BLaER1 (cell line): ENCODE results near the gene LSG1.

ENCODE experiments used
- H3K27ac ChIP-seq: shearing (Covaris generic); formaldehyde crosslinking; 2 replicates; pipeline ENCODE4 v1.8.1; 2022
- H3K27me3 ChIP-seq: shearing (Covaris generic); formaldehyde crosslinking; 2 replicates; pipeline ENCODE4 v1.8.1; 2022
- H3K36me3 ChIP-seq: shearing (Covaris generic); formaldehyde crosslinking; 2 replicates; pipeline ENCODE4 v1.8.1; 2022
- H3K4me1 ChIP-seq: shearing (Covaris generic); formaldehyde crosslinking; 2 replicates; pipeline ENCODE4 v1.8.1; 2022
- H3K4me2 ChIP-seq: shearing (Covaris generic); formaldehyde crosslinking; 2 replicates; pipeline ENCODE4 v1.8.1; 2022
- H3K4me3 ChIP-seq: shearing (Covaris generic); formaldehyde crosslinking; 2 replicates; pipeline ENCODE4 v1.8.1; 2022
- H3K9ac ChIP-seq: shearing (Covaris generic); formaldehyde crosslinking; 2 replicates; pipeline ENCODE4 v1.8.1; 2022
- H3K9me3 ChIP-seq: shearing (Covaris generic); formaldehyde crosslinking; 2 replicates; pipeline ENCODE4 v1.8.1; 2022
- H4K20me1 ChIP-seq: shearing (Covaris generic); formaldehyde crosslinking; 2 replicates; pipeline ENCODE4 v1.8.1; 2022
- Cebpa-rat ChIP-seq: shearing (Covaris generic); IDR thresholded peaks from 2 replicates; pipeline ENCODE4 v1.8.1; 2022

The LSG1 gene

DNA sequence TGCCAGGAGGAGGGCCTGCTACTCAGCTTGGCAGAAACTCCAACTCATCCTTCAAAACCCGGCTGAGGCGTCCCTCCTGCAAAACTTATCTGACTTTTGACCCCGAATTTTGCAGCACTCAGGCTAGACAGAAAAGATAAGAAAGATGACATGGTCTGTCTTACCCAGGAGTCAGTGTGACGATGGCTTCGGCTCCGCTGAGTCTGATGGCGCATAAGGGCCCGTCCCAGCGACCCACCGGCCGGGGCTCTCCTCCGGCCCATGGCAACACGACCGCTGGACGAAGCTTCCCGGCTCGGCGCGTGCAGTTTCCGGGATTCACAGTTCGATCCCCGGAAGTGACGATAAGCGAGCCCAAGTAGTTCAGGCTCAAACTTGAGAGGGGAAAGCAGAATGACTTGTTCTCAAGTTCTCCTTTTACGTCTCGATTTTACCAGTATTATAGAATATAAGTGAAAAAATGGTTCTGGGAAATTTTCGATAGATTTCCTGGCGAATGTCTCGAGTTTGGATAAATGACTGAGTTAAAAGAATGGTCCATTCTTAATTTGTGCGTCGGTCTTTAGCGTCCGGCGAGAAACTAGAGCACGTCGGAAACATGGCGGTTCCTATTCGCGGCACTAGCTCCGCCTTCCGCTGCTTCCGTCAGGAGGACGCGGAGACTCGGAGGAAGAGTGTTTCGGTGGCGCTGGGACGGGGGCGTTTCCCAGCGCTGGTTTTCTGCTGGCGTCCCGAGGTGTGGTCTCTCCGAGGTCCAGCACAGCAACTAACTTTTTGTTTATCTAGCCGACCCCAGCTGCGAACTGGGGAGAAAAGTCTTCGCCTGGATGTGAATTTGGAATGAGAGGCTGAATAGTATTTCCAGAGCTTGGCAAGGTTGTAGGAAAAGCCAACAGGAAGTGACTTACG is at the start of gene LSG1:
TSS of gene LSG1 (minus strand) at position 292 of the 909 bp plus-strand sequence. CDS start at position 263, 29 bp downstream.
- H3K9me3 ChIP-seq = no peaks in the 10 kb centered on the region
- H3K36me3 ChIP-seq = peaks cover 29% of the 10 kb centered on the region
- H3K27me3 ChIP-seq = no peaks in the 10 kb centered on the region
- H3K9ac ChIP-seq = peak within 1 kb of the TSS; percentile 93
- no peak for TF ChIP-seq Cebpa-rat
- peaks cover 34% of the 10 kb centered on the region for H4K20me1 ChIP-seq
- peak within 1 kb of the TSS; percentile 98 for H3K27ac ChIP-seq
- peak within 1 kb of the TSS; percentile 88 for H3K4me2 ChIP-seq
- H3K4me3 ChIP-seq = peak within 1 kb of the TSS; percentile 75
- H3K4me1 ChIP-seq = peaks cover 30% of the 10 kb centered on the region

DNA sequence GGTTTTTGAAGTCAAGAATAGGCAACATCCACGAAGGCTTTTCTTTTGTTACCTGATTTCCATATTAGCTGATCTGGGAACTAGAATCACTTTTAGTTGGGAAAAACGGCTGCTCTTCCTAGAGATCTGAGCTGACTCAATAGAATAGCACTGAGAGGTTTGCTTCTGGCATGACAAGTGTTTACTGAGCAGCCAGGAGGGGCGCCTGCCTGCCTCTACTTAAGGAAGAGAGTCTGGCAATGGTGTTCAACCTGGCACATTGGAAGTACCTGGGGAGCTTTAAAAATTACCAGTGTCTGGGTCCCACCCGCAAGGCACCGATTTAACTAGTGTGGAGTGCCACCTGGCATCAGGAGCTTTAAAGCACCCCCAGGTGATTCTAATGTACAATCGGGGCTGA is 48.1 kb upstream of the LSG1 start:
- TF ChIP-seq Cebpa-rat = no peak

DNA sequence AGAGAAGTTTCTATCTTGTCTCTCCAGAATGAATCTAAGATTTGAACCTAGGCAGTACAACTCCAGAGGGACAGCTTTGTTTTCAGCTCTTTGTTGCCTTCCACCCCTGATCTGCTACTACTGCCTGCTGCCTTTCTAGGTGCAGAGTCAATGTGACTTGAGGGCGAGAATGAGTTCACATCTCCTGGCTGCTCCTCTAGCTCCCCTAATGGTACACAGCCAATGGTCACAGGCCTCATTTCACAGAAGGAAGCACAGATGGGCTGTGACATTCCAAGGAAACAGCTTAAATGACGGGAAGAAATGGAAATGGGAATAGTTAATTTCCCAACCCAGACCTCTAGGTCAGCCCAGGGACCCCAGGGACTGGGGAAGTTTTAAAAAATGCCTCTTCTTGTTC is 46.1 kb upstream of the LSG1 start:
- peaks cover 16% of the 10 kb centered on the region for H3K4me1 ChIP-seq
- no peak overlapping the region for H3K27ac ChIP-seq
- no peaks in the 10 kb centered on the region for H3K9me3 ChIP-seq
- H3K9ac ChIP-seq = no peak overlapping the region
- no peaks in the 10 kb centered on the region for H3K36me3 ChIP-seq
- no peak overlapping the region for H3K4me3 ChIP-seq
- H3K27me3 ChIP-seq = no peaks in the 10 kb centered on the region
- no peak for TF ChIP-seq Cebpa-rat
- no peak overlapping the region for H3K4me2 ChIP-seq
- no peaks in the 10 kb centered on the region for H4K20me1 ChIP-seq

More for the DNA sequence above, 48.1 kb upstream of the LSG1 start:
- Histone ChIP-seq H3K4me2 (no peak overlapping the region), H3K9me3 (no peaks in the 10 kb centered on the region), H3K9ac (no peak overlapping the region), H3K4me1 (peaks cover 7% of the 10 kb centered on the region; the same call in 1 of the 2 replicates), H3K36me3 (no peaks in the 10 kb centered on the region), H3K4me3 (no peak overlapping the region), H4K20me1 (no peaks in the 10 kb centered on the region), H3K27ac (no peak overlapping the region), H3K27me3 (no peaks in the 10 kb centered on the region)

DNA sequence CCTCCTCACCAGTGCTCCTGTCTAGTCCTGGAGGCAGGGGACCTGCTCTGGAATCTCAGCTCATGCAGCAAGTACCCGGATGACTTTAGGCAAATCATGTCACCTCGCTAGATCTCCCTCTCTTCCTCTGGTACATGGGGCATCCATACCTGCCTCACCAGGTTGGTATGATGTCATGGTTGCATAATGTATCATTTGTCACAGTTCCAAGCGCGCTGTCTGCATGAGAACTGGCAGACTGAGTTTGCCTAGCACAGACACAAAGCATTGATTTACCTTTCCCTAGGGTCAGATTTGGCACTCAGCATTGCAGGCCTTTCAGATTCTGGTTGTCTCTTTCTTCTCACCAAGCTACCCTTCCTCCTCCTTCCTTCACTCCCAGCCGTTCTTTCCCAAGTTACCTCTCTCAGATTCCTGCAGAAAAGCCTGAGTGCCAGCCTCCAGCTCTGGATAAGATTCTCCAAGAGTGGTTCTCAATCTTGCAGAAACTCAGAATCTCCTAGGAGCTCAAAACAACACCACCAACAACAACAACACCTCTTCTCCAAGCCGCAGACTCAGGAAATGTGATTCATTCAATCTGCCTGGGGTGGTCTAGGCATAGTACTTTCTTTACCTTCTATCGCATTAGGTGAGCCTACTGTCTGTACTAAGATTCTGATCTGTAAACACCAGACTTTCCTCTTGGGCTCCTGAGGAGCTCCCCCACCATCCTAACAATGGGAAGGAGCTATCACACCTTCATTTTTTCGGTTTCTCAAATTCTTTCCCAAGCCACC is 43.2 kb upstream of the LSG1 start:
- no peak overlapping the region for H3K4me2 ChIP-seq
- no peak overlapping the region for H3K9ac ChIP-seq
- no peak overlapping the region for H3K27ac ChIP-seq

DNA sequence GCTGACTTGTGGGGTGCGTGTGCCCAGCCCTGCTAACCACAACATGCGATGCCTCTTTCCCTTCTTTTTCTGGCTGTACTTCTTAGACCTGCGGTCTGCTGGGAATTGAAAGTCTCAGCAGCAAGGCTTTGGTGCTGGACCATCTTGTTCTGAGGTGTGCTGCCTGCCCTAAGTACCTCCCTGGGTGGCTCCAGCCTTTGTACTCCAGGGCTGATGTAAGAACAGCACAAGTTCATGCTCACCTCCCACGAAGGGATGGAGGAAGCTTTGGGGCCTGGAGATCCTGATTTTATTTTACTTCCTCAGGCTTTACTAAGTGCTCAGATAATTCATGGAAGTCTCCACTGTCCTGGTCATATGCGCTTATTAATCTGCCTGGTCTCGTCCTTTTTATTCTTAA is 42.6 kb upstream of the LSG1 start:
- H3K9ac ChIP-seq = no peak overlapping the region
- H3K4me3 ChIP-seq = no peak overlapping the region
- no peaks in the 10 kb centered on the region for H3K27me3 ChIP-seq
- no peak overlapping the region for H3K27ac ChIP-seq
- TF ChIP-seq Cebpa-rat = no peak
- H3K36me3 ChIP-seq = no peaks in the 10 kb centered on the region
- H3K4me1 ChIP-seq = peaks cover 26% of the 10 kb centered on the region
- H4K20me1 ChIP-seq = no peaks in the 10 kb centered on the region
- no peak overlapping the region for H3K4me2 ChIP-seq
- no peaks in the 10 kb centered on the region for H3K9me3 ChIP-seq

More for the DNA sequence above, 43.2 kb upstream of the LSG1 start:
- no peak overlapping the region for H3K4me3 ChIP-seq
- TF ChIP-seq Cebpa-rat = no peak
- peaks cover 26% of the 10 kb centered on the region for H3K4me1 ChIP-seq
- H4K20me1 ChIP-seq = no peaks in the 10 kb centered on the region
- H3K27me3 ChIP-seq = no peaks in the 10 kb centered on the region
- H3K9me3 ChIP-seq = no peaks in the 10 kb centered on the region
- H3K36me3 ChIP-seq = no peaks in the 10 kb centered on the region

DNA sequence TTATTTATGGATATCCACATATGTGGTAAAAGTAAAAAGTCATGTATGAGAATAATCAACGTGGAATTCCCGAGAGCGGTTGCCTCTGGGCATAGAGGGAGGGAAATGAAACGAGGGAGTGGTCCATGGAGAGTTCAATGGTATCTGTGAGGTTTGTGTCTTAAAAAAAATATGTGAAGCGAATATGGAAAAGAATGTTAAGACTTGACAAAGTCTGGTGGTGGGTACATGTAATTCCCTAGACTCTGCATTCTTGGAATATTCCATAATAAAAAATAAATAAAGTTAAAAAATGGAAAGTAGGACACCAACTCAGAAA is 42.1 kb upstream of the LSG1 start:
- Histone ChIP-seq H3K4me2 (no peak overlapping the region), H3K9me3 (no peaks in the 10 kb centered on the region), H3K36me3 (no peaks in the 10 kb centered on the region), H3K9ac (no peak overlapping the region), H3K27me3 (no peaks in the 10 kb centered on the region), H4K20me1 (no peaks in the 10 kb centered on the region), H3K27ac (no peak overlapping the region), H3K4me3 (no peak overlapping the region), H3K4me1 (peaks cover 26% of the 10 kb centered on the region)
- TF ChIP-seq Cebpa-rat = no peak

DNA sequence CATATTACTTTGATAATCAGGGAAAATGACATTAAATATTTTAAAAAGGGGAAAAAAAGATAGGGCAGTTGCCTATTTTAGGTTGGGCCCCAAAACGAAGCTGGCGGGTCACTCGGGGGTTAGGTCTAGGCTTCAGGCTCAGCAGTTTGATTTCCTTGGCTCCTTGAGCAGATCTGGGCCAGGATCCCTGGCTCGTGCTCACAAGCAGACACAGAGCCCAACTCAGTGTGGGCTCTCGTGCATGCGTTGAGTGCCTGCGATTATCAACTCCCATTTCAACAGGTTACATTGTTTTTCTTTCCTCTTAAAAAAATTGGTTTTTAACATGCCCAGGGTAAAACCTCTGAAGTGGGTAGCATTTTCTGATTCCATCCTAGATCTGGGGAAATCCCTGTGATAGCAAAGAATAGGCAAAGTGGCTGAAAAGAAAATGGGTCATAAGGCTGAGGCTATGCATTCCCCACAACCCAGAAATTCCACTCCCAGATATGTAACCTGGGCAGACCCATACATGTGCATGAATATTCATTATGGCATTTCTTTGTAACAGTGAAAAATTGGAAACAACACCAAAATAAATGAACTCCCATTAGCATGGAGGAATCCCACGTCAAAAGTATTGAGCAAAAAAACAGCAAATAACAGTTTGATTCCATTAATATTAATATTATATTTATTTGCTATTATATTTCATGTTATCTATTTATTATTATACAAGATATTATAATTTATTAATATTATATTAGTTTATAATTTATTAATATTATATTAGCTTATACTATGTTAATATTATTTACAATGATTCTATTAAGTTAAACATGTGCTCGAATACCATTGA is 41.5 kb upstream of the LSG1 start:
- H3K27me3 ChIP-seq = no peaks in the 10 kb centered on the region
- no peak overlapping the region for H3K27ac ChIP-seq
- H3K9me3 ChIP-seq = no peaks in the 10 kb centered on the region
- H3K4me2 ChIP-seq = no peak overlapping the region
- H3K36me3 ChIP-seq = no peaks in the 10 kb centered on the region
- no peak overlapping the region for H3K4me3 ChIP-seq
- TF ChIP-seq Cebpa-rat = no peak
- H3K9ac ChIP-seq = no peak overlapping the region
- no peaks in the 10 kb centered on the region for H4K20me1 ChIP-seq
- peaks cover 26% of the 10 kb centered on the region for H3K4me1 ChIP-seq

DNA sequence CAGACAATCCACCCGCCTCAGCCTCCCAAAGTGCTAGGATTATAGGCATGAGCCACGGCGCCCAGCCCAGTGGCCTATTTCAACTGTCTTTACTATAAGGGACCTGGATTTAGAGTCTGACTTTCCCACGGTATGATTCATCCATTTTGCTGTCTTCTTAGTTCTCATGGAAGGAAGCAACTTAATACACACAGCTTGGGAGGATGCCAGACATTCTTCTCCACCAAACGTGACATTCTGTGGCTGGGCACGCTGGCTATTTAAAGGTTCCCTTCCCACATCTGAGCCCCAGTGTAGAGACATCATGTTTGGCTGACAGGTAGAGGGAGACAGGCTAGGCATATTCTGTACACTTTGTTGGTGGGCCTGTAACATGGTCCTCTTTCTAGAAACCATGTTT is 39.9 kb upstream of the LSG1 start:
- H3K27ac ChIP-seq = no peak overlapping the region
- H3K27me3 ChIP-seq = no peaks in the 10 kb centered on the region
- H3K9ac ChIP-seq = no peak overlapping the region
- no peak for TF ChIP-seq Cebpa-rat
- H3K4me3 ChIP-seq = no peak overlapping the region
- no peaks in the 10 kb centered on the region for H4K20me1 ChIP-seq
- H3K4me1 ChIP-seq = peaks cover 26% of the 10 kb centered on the region
- no peaks in the 10 kb centered on the region for H3K9me3 ChIP-seq
- no peaks in the 10 kb centered on the region for H3K36me3 ChIP-seq
- H3K4me2 ChIP-seq = peak overlapping the region; percentile 21

DNA sequence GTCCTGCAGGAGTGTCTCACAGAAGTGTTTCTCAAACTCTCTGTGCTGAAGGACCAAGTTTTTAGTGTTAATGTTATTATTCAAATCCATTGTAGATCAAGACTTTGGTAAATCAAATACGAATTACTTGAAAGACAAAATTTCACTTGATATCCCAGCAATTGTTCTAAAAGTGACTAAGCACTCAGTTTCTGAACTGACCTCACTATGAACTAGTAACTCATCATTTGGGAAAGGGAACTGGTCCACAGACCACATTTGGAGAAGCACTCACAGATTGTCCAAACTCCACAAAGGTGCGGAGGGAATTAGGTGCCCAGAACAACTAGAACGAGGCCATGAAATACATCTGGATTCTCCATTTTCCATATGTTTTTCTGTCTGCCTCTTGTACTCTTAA is 39.3 kb upstream of the LSG1 start:
- H3K36me3 ChIP-seq = no peaks in the 10 kb centered on the region
- peaks cover 26% of the 10 kb centered on the region for H3K4me1 ChIP-seq
- H3K9ac ChIP-seq = no peak overlapping the region
- no peak for TF ChIP-seq Cebpa-rat
- H3K4me2 ChIP-seq = peak overlapping the region; percentile 21; the same call in 1 of the 2 replicates
- no peaks in the 10 kb centered on the region for H3K27me3 ChIP-seq
- H4K20me1 ChIP-seq = no peaks in the 10 kb centered on the region
- no peak overlapping the region for H3K4me3 ChIP-seq
- H3K27ac ChIP-seq = no peak overlapping the region
- H3K9me3 ChIP-seq = no peaks in the 10 kb centered on the region
